ENCODE results near the gene S100A7A.
"Not testable (repeated sequence)": the region's sequence is repeated elsewhere in the genome, so short reads cannot be mapped to it uniquely, and the experiment has no call there.

Gene S100A7A

DNA sequence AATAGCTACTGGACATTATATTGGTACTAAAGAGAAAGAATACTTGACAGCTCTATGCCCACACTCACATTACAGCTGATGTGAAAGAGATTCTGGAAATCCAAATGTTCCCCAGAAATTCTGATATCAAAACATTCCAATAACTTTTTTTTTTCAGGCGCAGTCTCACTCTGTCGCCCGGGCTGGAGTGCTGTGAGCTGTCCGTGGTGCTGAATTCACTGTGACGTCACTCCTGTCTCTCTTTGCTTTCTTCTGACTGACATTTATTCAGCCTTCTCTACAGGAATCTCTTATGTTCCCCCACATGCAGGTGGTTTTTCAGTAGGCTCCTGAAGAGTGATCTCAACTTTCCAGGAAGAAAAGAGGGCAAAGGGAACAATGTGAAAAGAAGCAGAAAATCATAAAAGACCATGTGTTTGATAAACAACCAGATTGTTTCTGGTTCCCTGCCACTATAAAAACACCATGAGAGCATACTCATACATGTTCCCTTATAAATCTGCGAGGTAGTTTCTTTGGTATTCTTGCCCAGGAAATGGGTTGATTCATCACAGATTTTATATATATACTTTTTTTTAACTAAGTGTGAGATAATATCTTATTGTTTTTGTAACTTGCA, 6.2 kb downstream of the S100A7A start:
- DNase-seq (ENCODE audit: low read depth in 2 of 2) = peak; percentile 43 to 50

DNA sequence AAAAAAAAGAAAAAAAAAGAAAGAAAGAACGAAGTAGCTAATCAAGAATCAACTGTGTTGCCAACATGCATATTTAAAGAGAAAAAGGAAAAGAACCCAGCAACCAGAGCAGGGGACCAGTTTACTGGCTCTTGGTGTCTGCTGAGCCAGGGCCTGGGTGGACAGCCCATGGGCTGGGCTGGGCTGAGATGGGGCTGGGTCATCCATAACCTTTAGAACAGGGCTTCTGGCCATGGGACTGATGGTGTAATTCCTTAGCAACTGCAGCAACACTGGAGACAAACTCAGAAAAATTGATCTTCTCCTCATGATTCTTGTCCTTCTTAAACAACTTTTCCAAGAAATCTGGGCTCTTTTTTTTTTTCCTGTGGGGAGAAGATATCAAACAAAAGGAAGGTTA, 10.5 kb downstream of the S100A7A start:
- no peak for DNase-seq (ENCODE audit: low read depth in 2 of 2)

DNA sequence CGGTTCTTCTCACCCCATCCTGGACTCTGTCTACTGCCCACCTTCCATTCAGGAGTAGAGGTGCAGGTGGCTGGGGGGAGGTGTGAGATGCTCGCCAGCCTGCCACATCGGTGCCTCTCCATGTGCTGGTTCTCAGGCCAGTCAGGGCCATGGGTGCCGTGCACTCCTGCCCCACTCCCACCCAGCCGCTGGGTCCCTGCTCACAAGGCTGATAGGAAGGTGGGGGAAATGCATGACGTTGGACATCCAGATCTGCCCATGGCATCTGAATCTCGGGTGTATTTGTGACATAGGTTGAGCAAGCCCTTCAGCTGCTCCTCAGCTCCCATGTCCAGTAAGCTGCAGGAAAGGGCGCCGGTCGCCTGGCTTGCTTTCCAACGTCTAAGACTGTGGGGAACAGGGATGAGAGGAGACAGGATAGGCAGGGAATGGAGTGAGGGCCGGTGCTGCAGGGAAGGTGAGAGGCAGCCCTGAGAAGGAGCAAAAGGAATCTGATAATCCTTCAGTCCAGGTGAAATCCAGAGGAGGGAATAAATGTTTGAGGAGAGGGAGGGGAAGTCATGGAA, 11.8 kb downstream of the S100A7A start:
- no peak for DNase-seq (ENCODE audit: low read depth in 2 of 2)

DNA sequence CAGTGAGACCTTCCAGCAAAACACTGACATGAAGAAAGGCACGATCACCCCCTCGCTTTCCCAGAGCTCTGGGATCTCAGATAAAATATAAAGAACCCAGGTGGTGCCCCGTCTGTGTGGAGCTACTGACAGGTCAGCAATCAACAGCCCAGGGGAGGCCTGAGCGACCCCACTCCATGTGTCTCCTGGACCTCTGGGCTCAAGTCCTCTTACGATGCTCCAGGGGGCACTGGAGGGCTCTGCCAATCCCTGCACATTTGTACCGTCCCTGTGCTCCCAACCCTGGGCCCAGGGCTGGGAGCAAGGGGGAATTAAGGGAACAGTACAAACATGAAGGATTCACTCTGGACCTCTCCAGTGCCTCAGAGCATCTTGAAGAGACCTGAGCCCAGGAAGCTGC, 12.5 kb downstream of the S100A7A start:
- DNase-seq (ENCODE audit: low read depth in 2 of 2) = no peak

DNA sequence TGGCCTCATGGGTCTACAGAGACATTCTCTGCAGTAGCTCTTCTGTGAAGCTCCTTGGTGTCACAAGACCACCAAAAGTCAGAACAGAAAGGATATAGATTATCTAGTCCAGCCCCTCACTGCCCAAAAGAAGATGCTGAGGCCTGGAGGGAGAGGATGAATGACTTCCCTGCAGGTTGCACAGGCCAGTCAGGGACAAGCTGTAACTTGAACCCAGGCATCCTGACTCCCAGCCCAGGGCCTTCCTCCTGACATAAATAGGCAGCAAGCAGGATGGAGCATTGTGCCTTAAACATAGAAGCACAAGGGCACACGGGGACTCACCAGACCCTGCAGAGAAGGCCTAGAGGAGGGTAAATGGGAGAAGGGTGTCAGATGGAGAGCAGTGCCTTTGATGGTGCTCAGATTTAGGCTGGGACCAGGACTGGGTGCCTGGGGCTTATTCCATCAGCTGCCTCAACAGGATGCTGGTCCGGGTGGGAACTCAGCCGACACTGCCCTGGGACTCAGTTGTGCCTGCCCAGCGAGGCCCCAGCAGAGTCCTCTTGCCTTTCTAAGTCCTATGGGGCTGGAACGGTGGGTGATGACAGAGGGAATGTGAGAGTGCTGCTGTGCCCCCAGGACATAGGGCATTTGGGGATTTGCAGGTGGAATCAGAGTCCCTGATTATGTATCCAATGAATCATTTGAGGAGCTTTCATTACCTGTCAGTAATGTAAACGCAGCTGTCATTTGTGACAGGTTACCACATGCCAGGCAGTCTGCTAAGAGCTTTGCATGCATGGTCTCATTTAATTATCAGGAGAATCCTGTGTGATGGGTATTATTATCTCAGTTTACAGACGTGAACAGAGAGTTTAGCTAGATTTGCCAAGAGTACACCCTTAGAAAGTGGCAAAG, 13.2 kb downstream of the S100A7A start:
- no peak for DNase-seq (ENCODE audit: low read depth in 2 of 2)

DNA sequence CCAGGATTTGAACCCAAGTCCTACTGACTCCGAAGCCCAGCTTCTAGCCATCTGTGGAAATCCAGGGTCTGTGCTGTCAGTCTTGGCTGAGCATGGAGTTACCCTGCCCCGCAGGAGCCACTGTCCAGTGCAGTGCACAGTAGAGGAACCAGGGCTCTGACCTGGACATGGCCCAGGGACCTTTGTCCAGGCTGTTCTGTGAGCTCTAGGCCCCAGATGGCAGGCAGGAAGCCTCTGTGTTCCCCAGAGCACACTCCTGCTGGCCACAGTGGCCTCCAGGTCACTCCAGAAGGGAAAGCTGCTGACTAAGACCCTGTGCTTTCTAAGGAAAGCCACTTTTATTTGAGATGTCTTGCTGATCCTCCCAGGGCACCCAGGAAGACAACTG, 13.8 kb downstream of the S100A7A start:
- no peak for DNase-seq (ENCODE audit: low read depth in 2 of 2)

DNA sequence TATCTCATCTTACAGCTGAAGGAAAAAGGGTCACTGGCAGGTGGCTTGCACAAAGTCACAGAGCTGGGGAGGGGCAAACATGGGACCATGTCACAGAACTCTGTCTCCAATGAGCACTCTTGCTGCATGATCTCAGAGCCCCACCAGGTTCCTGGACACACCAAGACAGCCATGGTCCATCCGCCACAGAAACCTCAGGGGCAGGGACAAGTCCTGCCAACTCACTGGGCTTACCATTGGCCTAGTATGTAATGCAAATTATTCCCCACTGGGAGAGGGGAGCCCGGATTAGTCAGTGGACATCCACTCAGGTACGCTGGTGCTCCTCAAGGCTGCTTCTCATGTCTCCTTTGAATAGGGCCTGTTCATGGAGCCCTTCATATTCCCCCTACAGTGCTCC, 14.2 kb downstream of the S100A7A start:
- no peak for DNase-seq (ENCODE audit: low read depth in 2 of 2)

DNA sequence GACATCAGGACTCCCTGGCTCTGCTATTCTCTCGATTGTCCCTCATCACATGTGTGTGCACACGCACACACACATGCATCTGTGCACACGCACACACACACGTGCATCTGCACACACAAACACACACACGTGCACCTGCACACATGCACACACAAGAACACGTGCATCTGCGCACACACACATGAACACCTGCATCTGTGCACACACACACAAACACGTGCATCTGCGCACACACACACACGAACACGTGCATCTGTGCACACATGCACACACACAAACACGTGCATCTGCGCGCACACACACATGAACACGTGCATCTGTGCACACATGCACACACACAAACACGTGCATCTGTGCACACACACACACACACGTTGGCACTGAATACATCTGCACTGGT, 14.7 kb downstream of the S100A7A start:
- DNase-seq (ENCODE audit: low read depth in 2 of 2) = no peak

DNA sequence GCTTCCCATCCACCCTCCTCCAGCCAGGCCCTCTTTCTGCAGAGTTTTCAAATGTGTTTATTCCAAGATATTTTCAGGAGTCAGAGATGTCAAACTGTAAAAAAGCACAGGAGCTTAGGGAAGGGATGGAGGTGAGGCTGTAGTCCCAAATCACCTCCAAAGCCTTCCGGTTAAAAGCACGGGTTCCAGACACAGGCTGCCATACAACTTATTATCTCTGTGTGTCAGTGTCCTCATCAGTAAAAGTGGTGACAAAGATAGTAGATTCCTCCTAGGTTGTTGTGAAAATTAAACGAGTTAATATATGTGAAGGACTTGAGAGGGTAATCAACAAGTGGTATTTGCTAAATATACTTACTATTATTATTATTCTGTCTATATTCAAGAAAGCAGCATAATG, 15.1 kb downstream of the S100A7A start:
- no peak for DNase-seq (ENCODE audit: low read depth in 2 of 2)

DNA sequence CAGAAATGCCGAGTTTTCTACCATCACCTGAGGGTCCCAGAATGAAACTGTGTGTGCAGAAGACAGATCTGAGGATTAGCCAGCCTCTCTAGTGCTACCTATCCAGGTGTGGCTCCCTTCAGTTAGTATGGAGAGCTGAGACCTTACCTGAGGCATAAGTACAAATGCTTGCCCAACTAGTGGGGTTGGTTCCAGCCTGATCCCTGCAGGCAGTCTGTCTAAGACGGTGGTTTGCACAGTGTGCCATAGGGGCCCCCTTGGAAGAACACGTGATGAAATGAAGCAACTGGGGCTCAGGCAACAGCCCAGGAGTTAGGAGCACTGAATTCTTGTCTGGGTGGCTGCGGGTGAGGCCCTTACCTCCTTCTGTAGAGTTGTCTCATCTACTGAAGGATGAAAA, 15.6 kb downstream of the S100A7A start:
- no peak for DNase-seq (ENCODE audit: low read depth in 2 of 2)

DNA sequence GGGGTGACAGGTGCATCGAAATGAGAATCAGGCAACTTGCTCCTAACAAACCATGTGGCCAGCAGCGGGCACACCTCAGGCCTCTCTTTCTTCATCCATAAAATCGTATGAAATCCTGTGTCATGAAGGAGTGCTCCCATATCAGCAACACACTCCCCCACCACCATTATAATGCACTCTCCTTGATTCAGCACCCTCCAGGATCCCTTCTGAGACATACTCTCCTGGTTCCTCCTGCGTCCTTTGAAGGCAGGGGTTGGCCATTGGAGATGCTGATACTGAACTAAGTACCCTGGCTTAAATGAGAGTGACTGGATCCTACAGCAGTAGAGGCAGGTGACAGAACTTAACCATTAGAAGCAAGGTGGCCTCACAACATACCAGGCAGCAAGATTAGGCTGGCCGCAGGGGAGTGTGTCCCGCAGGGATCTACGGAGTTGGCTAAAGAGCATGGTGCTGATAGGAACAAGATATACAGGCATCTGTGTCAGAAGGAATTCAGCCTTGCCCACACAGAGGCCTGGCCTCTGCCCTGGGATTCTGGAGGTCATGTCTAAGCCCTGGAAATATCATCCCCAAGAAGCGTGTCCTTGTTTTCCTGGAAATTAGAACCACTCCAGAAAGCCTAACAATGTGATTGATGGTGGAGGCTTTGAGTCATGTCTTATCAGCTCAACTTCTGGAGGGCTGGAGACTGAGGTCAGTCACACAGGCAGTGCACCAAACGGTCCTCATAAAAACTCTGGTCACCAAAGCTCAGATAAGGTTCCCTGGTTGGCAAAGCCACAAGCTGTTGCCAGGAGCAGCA, 16.8 kb downstream of the S100A7A start:
- no peak for DNase-seq (ENCODE audit: low read depth in 2 of 2)

DNA sequence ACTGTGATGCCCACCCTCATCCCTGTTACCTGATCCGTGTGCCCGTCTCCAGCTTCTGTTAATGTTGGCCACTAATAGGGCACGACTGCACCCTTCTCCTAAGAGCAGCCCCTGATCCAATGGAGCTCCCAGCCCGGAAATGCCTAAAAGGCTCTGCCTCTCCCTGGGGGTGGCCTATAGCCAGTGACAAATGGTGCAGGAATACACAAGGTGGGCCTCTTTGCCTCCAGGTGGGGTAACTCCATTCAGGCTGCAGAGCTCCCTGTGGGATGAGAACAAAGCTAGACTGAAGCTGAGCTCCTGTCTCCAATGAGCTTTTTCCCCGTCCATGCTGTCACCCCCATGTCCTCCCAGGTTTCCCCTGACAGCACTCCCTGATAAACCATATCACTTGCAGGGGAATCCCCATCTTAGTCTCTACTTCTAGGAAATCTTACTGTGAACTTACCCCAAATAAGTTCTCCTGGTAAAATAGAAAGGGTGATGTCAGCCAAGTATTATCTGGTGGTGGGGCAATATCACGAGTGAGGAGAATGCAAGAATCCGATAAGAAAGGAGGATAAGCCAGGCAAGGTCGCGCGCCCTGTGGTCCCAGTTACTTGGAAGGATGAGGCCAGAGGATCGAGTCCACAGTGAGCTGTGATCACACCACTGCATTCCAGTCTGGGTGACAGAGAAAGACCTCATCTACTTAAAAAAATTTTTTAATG, 18.6 kb downstream of the S100A7A start:
- DNase-seq (ENCODE audit: low read depth in 2 of 2) = no peak

DNA sequence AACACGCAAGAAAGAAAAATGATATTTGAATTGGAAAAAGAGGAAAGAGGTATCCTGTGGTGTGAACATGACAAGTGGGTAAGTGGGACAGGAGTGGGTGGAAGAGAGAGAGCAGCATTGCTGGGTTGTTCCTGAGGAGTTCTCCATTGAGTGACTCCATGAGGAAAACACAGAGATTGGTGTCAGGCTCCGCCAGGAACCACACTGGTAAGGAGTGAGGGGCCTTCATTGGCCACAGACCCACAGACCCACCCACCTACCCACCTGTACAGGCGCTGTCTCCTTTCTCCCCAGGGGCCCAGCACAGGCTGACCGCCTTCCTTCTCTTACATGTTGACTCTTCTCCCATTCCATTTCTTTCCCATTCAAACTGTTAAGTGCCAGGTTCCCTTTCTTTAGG, 20.9 kb downstream of the S100A7A start:
- no peak for DNase-seq (ENCODE audit: low read depth in 2 of 2)

DNA sequence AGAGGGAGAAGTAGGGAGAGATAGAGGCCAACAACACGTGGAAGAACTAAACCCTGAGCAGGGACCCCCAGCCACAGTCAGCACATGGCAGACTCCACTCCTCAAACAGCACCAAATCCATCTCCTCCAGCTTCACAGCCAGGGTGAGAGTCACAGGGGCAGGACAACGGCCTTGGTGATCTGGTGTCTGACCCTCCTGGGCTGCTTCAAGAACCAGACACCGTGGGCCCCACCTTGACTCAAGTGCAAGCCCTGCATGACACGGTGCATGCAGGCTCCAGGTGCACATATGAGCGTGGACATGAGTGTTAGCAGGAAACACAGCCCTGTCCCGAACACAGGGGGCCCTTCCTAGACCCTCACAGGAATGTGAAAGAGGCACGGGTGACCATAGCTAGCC, 22.3 kb downstream of the S100A7A start:
- no peak for DNase-seq (ENCODE audit: low read depth in 2 of 2)

DNA sequence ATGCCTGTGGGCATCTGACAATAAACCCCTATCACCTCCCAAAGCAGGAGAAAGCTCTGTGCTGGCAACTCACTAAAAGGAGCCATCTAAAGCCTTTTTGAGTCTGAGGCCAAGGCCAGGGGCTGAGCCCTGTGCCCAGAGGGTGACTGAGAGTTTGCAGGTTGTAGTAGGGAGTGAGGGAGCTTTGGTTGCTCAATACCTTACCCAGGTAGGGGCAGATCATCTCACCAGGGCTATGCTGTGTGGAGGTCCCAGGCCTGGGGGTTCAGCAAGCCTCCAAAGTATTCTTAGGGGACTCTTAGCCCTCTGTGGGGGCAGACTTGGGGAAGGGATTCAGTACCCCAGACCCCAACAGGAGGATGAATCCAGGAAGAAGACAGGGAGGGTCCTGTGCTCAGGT, 23.0 kb downstream of the S100A7A start:
- no peak for DNase-seq (ENCODE audit: low read depth in 2 of 2)

DNA sequence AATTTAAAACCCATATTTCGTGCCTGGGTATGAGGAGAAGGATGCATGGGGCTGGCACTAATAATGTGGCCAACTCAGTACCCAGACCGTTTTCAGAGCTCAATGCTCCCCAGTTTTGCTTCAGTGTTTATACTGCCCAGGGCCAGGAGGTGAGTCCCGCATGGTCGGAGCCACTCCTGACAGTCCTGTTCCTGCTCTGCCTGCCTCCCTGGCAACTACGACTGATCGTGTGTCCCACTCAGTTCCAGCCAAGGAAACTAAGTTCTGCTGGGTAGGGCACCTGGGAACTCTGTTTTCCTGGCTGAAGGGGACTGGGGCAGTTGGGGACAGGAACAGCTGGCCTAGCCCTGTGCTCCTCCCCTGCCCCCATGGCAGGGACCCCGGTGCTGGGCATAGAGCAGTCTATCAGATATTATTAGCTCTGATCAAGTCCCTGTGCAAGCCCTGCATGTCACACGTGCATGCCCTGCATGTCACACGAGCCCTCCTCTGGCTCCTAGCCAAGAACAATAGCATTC, 25.0 kb downstream of the S100A7A start:
- no peak for DNase-seq (ENCODE audit: low read depth in 2 of 2)

DNA sequence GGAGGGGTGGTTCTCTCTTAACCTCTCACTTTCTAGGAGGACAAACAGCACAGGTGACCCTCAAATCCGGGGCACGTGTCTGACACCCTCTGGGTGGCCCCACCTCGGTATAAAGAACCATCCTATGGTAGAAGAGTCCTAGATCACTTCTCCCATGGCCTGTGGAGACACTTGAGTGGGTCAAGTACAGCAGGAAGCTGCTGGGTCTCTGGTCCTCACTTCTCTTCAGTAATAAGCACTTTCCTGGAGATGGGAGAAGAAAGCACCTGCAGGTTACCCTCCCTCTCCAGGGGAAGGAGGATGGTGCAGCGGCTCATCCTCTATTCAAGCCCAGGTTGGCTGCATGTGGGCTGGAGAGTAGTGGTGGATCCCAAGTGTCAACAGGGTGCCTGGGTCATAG, 27.2 kb downstream of the S100A7A start:
- DNase-seq (ENCODE audit: low read depth in 2 of 2) = no peak

DNA sequence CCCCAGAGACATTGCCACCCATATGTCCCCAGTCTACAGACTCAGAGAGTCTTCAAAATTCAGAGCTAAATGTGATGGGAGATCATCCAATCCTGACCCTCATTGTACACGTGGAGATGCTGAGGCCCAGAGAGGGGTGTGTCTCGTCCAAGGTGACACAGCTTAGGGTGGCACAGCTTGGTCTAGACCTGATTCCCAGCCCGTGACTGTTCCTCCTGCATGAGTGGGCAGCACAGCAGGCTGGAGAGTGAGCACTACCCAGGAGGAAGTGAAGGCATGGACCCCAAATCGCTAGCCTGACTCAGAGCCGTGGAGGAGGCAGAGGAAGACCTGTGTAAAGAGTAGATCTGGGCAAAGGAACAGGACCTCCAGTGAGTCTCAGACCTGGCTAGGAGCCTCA, 27.8 kb downstream of the S100A7A start:
- no peak for DNase-seq (ENCODE audit: low read depth in 2 of 2)

DNA sequence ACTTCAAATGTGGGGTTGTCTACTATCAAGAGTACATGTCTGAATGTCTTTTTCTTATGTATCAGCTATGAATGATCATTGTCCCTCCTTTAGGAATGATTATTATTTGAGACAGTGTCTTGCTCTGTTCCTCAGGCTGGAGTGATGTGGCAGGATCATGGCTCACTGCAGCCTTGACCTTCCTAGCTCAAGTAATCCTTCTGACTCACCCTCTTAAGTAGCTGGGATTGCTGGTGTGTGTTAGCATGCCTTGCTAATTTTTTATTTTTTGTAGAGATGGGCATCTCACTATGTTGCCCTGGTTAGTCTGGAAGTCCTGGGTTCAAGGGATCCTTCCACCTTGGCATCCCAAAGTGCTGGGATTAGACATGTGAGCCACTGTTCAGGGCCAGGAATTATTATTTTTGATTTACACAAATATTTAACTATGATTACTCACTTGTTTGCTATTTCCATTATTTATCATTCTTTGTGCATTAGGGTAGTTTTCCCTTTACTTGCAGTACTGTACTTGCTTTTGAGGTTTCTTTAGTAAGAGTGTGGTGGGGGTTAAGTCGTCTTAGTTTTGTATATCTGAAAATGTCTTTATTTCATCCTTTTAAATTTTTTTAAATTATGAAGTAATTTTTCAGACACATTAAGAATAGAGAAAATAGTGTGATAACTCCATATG, 31.3 kb downstream of the S100A7A start:
- DNase-seq (ENCODE audit: low read depth in 2 of 2) = no peak

DNA sequence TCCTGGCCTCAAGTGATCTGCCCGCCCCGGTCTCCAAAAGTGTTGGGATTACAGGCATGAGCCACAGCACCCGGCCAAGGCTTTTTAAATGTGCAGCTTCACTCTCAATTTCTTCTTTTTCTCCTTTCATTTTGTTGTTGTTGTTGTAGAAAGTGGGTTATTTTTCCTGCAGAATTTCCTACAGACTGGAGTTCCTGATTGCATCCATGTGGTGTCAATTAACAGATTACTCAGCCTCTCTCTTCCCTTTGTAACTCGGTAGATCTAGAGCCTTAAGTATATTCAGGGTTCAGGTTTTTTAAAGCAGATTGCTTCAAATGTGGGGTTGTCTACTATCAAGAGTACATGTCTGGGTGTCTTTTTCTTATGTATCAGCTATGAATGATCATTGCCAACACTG, 32.5 kb downstream of the S100A7A start:
- not testable (repeated sequence) for DNase-seq (ENCODE audit: low read depth in 2 of 2)

DNA sequence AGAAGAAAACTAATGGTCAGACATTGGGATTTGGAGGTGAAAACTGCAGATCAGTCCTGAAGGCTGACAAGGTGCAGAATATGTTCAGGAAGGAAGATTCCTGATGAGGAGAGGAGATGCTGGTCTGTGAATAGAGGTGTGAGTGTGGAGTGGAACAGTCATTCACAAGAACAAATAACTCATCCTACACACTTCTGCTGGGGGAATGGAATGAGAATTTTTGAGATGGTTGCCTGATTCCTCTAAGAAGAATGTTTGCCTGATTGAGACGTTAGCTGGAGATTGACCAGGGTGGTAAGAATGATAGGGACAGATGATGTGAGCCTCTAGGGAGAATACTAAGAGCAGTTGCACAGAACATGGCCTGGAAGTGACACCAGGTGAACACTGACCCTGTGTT, 40.1 kb downstream of the S100A7A start:
- no peak for DNase-seq (ENCODE audit: low read depth in 2 of 2)
